ENCODE results near the gene KDM4B. TPM values are rescaled to one million over a fixed set of nuclear protein-coding genes. Genes with fewer than 3 reads are reported as not detected.
"Not testable (repeated sequence)": the region's sequence is repeated elsewhere in the genome, so short reads cannot be mapped to it uniquely, and the experiment has no call there.

KDM4B gene
- total RNA-seq, 1 experiment from 2014 or later, result 35.9 TPM

DNA sequence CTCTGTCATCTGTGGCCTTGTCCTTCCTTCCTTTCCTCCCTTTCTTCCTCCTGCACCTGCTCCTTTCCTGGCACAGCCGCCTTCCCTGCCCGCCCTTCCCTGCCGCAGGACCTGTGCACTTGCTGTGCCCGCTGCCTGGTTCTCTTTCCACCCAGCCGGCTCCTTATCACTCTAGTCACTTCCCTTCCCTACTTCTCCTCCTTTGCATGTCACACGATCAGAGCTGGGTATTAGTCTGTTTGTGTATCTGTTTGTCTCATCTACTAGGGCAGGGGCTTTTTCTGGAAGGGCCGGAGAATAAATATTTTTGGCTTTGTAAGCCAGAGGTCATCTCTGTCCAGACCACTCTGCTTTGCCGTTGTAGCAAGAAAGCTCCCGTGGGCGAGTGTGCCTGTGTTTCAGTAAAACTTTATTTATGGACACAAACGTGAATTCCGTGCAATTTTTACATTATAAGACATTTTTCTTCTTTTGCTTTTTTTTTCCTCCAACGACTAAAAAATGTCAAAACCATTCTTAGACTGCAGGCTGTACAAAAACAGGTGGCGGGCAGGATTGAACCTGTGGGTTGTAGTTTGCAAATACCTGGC, 6.1 kb downstream of the KDM4B start (continued):
- TF ChIP-seq, protein P1, sequence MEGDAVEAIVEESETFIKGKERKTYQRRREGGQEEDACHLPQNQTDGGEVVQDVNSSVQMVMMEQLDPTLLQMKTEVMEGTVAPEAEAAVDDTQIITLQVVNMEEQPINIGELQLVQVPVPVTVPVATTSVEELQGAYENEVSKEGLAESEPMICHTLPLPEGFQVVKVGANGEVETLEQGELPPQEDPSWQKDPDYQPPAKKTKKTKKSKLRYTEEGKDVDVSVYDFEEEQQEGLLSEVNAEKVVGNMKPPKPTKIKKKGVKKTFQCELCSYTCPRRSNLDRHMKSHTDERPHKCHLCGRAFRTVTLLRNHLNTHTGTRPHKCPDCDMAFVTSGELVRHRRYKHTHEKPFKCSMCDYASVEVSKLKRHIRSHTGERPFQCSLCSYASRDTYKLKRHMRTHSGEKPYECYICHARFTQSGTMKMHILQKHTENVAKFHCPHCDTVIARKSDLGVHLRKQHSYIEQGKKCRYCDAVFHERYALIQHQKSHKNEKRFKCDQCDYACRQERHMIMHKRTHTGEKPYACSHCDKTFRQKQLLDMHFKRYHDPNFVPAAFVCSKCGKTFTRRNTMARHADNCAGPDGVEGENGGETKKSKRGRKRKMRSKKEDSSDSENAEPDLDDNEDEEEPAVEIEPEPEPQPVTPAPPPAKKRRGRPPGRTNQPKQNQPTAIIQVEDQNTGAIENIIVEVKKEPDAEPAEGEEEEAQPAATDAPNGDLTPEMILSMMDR (IDR thresholded peaks at IDR 0.05 in 2 of 3, conservative IDR thresholded peaks at IDR 0.05 in 1 of 3; ENCODE audit: borderline replicate concordance in 1 of 3, insufficient read depth in 1 of 3, low read depth in 2 of 3, low read length in 2 of 3), result no peak
- TF ChIP-seq ZNF274 (IDR thresholded peaks at IDR 0.05; ENCODE audit: low read depth, low read length), result no peak
- no peak for TF ChIP-seq ELF1 (IDR thresholded peaks at IDR 0.05; ENCODE audit: borderline replicate concordance, low read depth)
- TF ChIP-seq TCF7L2 (IDR thresholded peaks at IDR 0.05; ENCODE audit: borderline replicate concordance, extremely low read depth, insufficient read depth, insufficient read length), result no peak

DNA sequence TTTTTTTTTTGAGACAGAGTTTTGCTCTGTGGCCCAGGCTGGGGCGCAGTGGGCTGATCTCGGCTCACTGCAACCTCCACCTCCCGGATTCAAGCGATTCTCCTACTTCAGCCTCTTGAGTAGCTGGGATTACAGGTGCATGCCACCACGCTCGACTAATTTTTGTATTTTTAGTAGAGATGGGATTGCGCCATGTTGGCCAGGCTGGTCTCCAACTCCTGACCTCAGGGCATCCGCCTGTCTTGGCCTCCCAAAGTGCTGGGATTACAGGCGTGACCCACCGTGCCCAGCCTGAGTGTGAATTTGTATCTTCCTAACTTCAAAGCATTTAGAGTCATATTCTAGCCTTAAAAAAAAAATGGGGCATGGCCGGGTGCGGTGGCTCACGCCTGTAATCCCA, 6.7 kb downstream of the KDM4B start:
- BruUV-seq (replicated peaks); POLR2A ChIA-PET; H3K4me2 ChIP-seq (ENCODE audit: low read length); H3K36me3 ChIP-seq (ENCODE audit: control insufficient read depth in 1 of 2, insufficient read depth in 2 of 2, low read length in 2 of 2); H3K4me3 ChIP-seq (replicated peaks in 1 of 2; ENCODE audit: low read depth in 1 of 2, low read length in 2 of 2); RAD21 ChIA-PET (ENCODE audit: low non-redundant PET in 1 of 2, low total read pairs in 2 of 2, uncharacterized antibody in 2 of 2, unreplicated experiment in 2 of 2); H3K9me3 ChIP-seq (ENCODE audit: control insufficient read depth in 1 of 2, insufficient read depth in 1 of 2, low read depth in 1 of 2, low read length in 2 of 2); H2AFZ ChIP-seq (ENCODE audit: low read depth, low read length, poor library complexity, severe bottlenecking); H4K20me1 ChIP-seq (ENCODE audit: insufficient read depth); H3K27ac ChIP-seq (ENCODE audit: low read depth, low read length); H3K27me3 ChIP-seq (ENCODE audit: insufficient read depth, low read length); H3K9me2 ChIP-seq (ENCODE audit: insufficient read depth); DNase-seq (ENCODE audit: low read depth, low spot score); H3K9ac ChIP-seq (ENCODE audit: low read length); ATAC-seq: not testable (repeated sequence)
- CTCF ChIA-PET, result interaction anchor here (2.0 kb wide), 1 partner anchor 26 kb away, joined by 5 read pairs; no protein-coding TSS in a partner anchor
- Histone ChIP-seq H3K79me2 (ENCODE audit: insufficient read depth, low read length) (peaks cover 62% of the 10 kb centered on the region), H3K4me1 (ENCODE audit: control insufficient read depth in 1 of 2, insufficient read depth in 2 of 2, low read length in 2 of 2) (peaks cover 49 to 71% of the 10 kb centered on the region in 2 experiments)
- intact Hi-C loops (cut with micrococcal nuclease), result loop anchor here (10.0 kb wide), 1 partner anchor 251 kb away; the partner anchor contains the start of gene DPP9

Data from HCT116 (cell line).